GM23338 (cell line): ENCODE measurements around the gene CCDC82.

Experiments
- CREB1 ChIP-seq: fragments of 250-450 bp; sonication (Bioruptor Pico); IDR thresholded peaks from 2 replicates; pipeline ENCODE4 v1.5.0; 2020; ENCODE audit warnings: low read depth, mild to moderate bottlenecking, moderate library complexity
- CTCF ChIP-seq, 2 experiments: fragments of 200-600 bp in 1 of 2; sonication (generic) in 1 of 2; conservative IDR thresholded peaks; 2 replicates each; pipeline versions ENCODE4 v1.5.1 to v1.6.1; 2016 to 2017; ENCODE audit warnings: antibody characterized with exemption in 2 of 2, low read depth in 2 of 2, mild to moderate bottlenecking in 2 of 2, moderate library complexity in 1 of 2
- EZH2 ChIP-seq: fragments of 200-600 bp; sonication (generic); IDR thresholded peaks from one replicate; pipeline ENCODE4 v1.8.0; 2017; ENCODE audit warnings: antibody characterized with exemption, mild to moderate bottlenecking, low read depth; ENCODE audit not compliant: unreplicated experiment
- EZH2phosphoT487 ChIP-seq: fragments of 200-600 bp; sonication (generic); IDR thresholded peaks from one replicate; pipeline ENCODE4 v1.8.1; 2018; ENCODE audit warnings: antibody characterized with exemption; ENCODE audit not compliant: unreplicated experiment
- JUNB ChIP-seq: IDR thresholded peaks from one replicate; pipeline ENCODE4 v1.6.1; 2016; ENCODE audit warnings: antibody characterized with exemption; ENCODE audit not compliant: unreplicated experiment
- POLR2AphosphoS5 ChIP-seq: IDR thresholded peaks from 2 replicates; pipeline ENCODE4 v1.6.1; 2016; ENCODE audit warnings: antibody characterized with exemption, low read depth
- REST ChIP-seq: IDR thresholded peaks from one replicate; pipeline ENCODE4 v1.6.1; 2018; ENCODE audit warnings: antibody characterized with exemption; ENCODE audit not compliant: unreplicated experiment
- STAT1 ChIP-seq: IDR thresholded peaks from one replicate; pipeline ENCODE4 v1.6.1; 2016; ENCODE audit warnings: antibody characterized with exemption; ENCODE audit not compliant: unreplicated experiment
- ZNF114 ChIP-seq: fragments of 250-450 bp; sonication (Bioruptor Pico); IDR thresholded peaks from 2 replicates; pipeline ENCODE4 v1.5.0; 2020; ENCODE audit warnings: mild to moderate bottlenecking, moderate library complexity
- ZNF331 ChIP-seq: fragments of 250-450 bp; sonication (Bioruptor Pico); IDR thresholded peaks from 2 replicates; pipeline ENCODE4 v1.5.0; 2020; ENCODE audit warnings: low read depth, mild to moderate bottlenecking, moderate library complexity

GRCh38 chr11:96365493-96365892 lies 24.2 kb downstream of the CCDC82 start:
- TF ChIP-seq CTCF (conservative IDR thresholded peaks at IDR 0.05; ENCODE audit: low read depth in 2 of 2) (no peak), REST (no peak), EZH2 (no peak), EZH2phosphoT487 (no peak), CREB1 (CRISPR knock-in tag) (no peak), ZNF331 (no peak), POLR2AphosphoS5 (no peak), JUNB (no peak), ZNF114 (CRISPR knock-in tag) (no peak), STAT1 (no peak)
